ENCODE results near the gene ENTR1. TPM values are rescaled to one million over a fixed set of nuclear protein-coding genes. Genes with fewer than 3 reads are reported as not detected.

Gene ENTR1
- total RNA-seq, 4 donors from 2014 or later, result 19.5 to 44.0 (median 21.2) TPM

DNA sequence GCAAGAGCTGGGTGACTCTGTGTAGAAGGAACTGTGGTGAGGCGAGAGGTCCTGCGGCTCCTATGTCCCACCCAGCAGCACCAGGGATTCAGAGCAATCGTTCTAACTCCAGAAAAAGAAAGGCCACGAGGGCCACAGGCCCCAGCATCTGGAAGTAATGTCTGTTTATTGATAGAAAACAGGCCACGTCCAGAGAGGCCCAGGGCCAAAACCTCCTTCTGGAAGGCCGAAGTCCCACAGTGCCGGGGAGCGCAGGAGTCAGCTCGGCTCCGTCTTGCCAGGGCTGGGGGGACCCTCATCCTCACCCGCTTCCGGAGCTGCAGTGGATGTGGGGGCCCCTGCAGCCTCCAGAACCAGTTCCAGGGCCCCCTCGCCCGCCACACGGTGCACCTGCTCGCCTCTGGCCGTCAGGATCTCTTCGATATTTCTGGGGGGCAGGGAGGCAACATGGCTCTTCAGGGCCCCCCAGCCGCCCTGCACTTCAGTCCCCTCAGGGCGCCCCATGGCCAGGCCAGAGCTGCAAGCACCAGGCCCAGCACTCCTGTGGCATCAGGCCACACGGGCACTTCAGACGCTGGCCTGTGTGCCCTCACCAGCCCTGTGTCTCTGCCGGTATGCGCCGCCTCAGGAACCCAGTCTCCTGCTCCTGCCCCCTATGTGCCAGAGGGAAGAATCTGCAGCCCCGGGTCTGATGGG is 48.5 kb downstream of the ENTR1 start:
- peak; percentile 61 to 63 for DNase-seq
- no peak for TF ChIP-seq POLR2A (IDR thresholded peaks at IDR 0.05)
- no peak for TF ChIP-seq CTCF (IDR thresholded peaks at IDR 0.05)
- intact Hi-C loops (cut with DNase I; ENCODE audit: low total_unique reads), result no loop called here
- H3K27me3 ChIP-seq, result no peaks in the 10 kb centered on the region
- H3K9me3 ChIP-seq, result no peaks in the 10 kb centered on the region
- H3K4me1 ChIP-seq, result no peaks in the 10 kb centered on the region
- no peaks in the 10 kb centered on the region for H3K36me3 ChIP-seq
- H3K27ac ChIP-seq, result peak overlapping the region; percentile 56 to 94
- no peak overlapping the region for H3K4me3 ChIP-seq

DNA sequence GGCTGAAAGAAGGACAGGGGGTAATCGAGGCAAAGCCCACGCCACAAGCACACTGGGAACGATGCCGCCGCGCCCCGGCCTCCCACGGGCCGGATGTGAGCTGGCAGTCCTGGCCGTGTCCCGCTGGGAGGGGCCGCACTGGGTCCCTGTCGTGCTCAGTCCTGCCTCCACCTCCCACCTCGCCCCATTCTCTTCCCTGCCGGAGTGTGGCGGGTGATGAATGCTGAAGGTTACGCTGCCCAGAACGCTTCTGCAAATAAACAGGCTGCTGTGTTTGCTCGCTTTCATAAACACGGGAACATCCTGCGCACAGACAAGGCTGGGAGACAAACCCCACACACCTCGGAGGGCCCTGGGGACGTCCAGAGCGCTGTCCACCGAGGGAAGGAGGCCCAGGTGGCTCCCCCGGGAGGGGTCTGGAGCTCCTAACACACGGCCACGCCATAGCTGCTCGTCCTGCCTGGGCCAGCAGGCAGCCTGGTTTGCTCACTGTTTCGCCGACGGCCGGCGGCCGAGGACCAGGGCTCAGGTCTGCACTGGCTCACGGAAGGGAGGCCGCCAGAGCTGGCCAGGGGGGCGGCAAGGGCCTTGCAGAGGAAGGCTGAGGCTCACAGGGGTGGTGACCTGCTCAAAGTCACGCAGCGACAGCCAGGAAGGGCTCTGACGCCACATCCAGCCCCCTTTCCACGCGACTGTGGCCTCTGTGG is 49.2 kb downstream of the ENTR1 start:
- no peak for TF ChIP-seq POLR2A (IDR thresholded peaks at IDR 0.05)
- TF ChIP-seq CTCF (IDR thresholded peaks at IDR 0.05), result no peak
- intact Hi-C loops (cut with DNase I; ENCODE audit: low total_unique reads), result no loop called here
- Histone ChIP-seq H3K27ac (peak overlapping the region; percentile 56 to 94), H3K4me1 (no peaks in the 10 kb centered on the region), H3K36me3 (no peaks in the 10 kb centered on the region), H3K27me3 (no peaks in the 10 kb centered on the region), H3K4me3 (no peak overlapping the region), H3K9me3 (no peaks in the 10 kb centered on the region)
- no peak for DNase-seq

- Histone ChIP-seq H3K4me1 (no peaks in the 10 kb centered on the region), H3K4me3 (no peak overlapping the region), H3K9me3 (no peaks in the 10 kb centered on the region), H3K27me3 (no peaks in the 10 kb centered on the region), H3K36me3 (no peaks in the 10 kb centered on the region), H3K27ac (peak overlapping the region; percentile 56 to 94)
- intact Hi-C loops (cut with DNase I; ENCODE audit: low total_unique reads), result no loop called here
- DNase-seq, result no peak
- TF ChIP-seq CTCF (IDR thresholded peaks at IDR 0.05), result no peak
- no peak for TF ChIP-seq POLR2A (IDR thresholded peaks at IDR 0.05)
These were observed 50.4 kb downstream of the ENTR1 start for GRCh38 chr9:136359774-136360718.

GRCh38 chr9:136358888-136359287 is 51.5 kb downstream of the ENTR1 start:
- H3K4me1 ChIP-seq, result peaks cover 0 to 9% of the 10 kb centered on the region in 2 donors
- H3K4me3 ChIP-seq, result no peak overlapping the region
- H3K9me3 ChIP-seq, result no peaks in the 10 kb centered on the region
- DNase-seq, result no peak
- no peaks in the 10 kb centered on the region for H3K27me3 ChIP-seq
- H3K27ac ChIP-seq, result no peak overlapping the region
- no peaks in the 10 kb centered on the region for H3K36me3 ChIP-seq
- TF ChIP-seq POLR2A (IDR thresholded peaks at IDR 0.05), result no peak
- no peak for TF ChIP-seq CTCF (IDR thresholded peaks at IDR 0.05)
- intact Hi-C loops (cut with DNase I; ENCODE audit: low total_unique reads), result no loop called here

Measured in uterus (tissue), 4 donors.